Mesodermal cell (in vitro differentiated cells): ENCODE measurements around the gene CNTF.

Source experiments
- H3K27ac ChIP-seq: 2 replicates; pipeline ENCODE4 v1.7.0; 2013; ENCODE audit warnings: mild to moderate bottlenecking, low read depth, low read length, moderate library complexity; ENCODE audit not compliant: severe bottlenecking
- H3K36me3 ChIP-seq: 2 replicates; pipeline ENCODE4 v1.7.1; 2013; ENCODE audit warnings: mild to moderate bottlenecking, low read length, moderate library complexity; ENCODE audit not compliant: control insufficient read depth, insufficient read depth
- H3K4me1 ChIP-seq: one replicate; pipeline ENCODE4 v1.7.1; 2013; ENCODE audit warnings: mild to moderate bottlenecking, low read length; ENCODE audit not compliant: insufficient read depth, control insufficient read depth, poor library complexity, severe bottlenecking
- H3K4me3 ChIP-seq: 2 replicates; pipeline ENCODE4 v1.7.0; 2013; ENCODE audit warnings: low read length, control low read depth, mild to moderate bottlenecking; ENCODE audit not compliant: insufficient read depth, poor library complexity, severe bottlenecking; ENCODE audit errors: extremely low read depth
- H3K9me3 ChIP-seq: 2 replicates; pipeline ENCODE4 v1.7.1; 2013; ENCODE audit warnings: mild to moderate bottlenecking, low read length, moderate library complexity; ENCODE audit not compliant: control insufficient read depth
- WGBS, 2 experiments: methylation state at CpG; one replicate each; pipeline ENCODE4 v1.1.5; 2013; ENCODE audit warnings: missing lambda C conversion rate in 2 of 2; ENCODE audit not compliant: insufficient coverage in 2 of 2; 5-methylcytosine and 5-hydroxymethylcytosine counted together

The CNTF gene

GRCh38 chr11:58606930-58607714 is 15.3 kb upstream of the CNTF start:
- WGBS, 2 experiments: no CpG with 5 or more reads among the region's 4 CpGs
- Histone ChIP-seq H3K4me3 (no peak overlapping the region), H3K4me1 (no peaks in the 10 kb centered on the region), H3K36me3 (peaks cover 21% of the 10 kb centered on the region), H3K27ac (no peak overlapping the region), H3K9me3 (no peaks in the 10 kb centered on the region)

- Histone ChIP-seq H3K36me3 (peaks cover 29% of the 10 kb centered on the region), H3K4me1 (no peaks in the 10 kb centered on the region), H3K27ac (no peak overlapping the region), H3K4me3 (no peak overlapping the region), H3K9me3 (no peaks in the 10 kb centered on the region)
- WGBS, 2 experiments: 91% methylated on average over 2 of the region's 5 CpGs; no CpG with 5 or more reads in 1 of the 2 experiments
Measured at GRCh38 chr11:58608331-58608730, 14.1 kb upstream of the CNTF start.

- Histone ChIP-seq H3K4me1 (no peaks in the 10 kb centered on the region), H3K9me3 (no peaks in the 10 kb centered on the region), H3K36me3 (peaks cover 41% of the 10 kb centered on the region), H3K4me3 (no peak overlapping the region), H3K27ac (no peak overlapping the region)
- 90 to 96% methylated on average over 7 of the region's 8 CpGs for WGBS, 2 experiments
Measured at GRCh38 chr11:58609723-58610122, 12.7 kb upstream of the CNTF start.

GRCh38 chr11:58613228-58613627 is 9.2 kb upstream of the CNTF start:
- no peaks in the 10 kb centered on the region for H3K4me1 ChIP-seq
- H3K4me3 ChIP-seq: no peak overlapping the region
- no peaks in the 10 kb centered on the region for H3K9me3 ChIP-seq
- no peak overlapping the region for H3K27ac ChIP-seq
- peaks cover 73% of the 10 kb centered on the region for H3K36me3 ChIP-seq
- no CpG with 5 or more reads among the region's 2 CpGs for WGBS, 2 experiments

- 100% methylated on average over 1 of the region's 1 CpG; no CpG with 5 or more reads in 1 of the 2 experiments for WGBS, 2 experiments
- Histone ChIP-seq H3K4me1 (no peaks in the 10 kb centered on the region), H3K36me3 (peaks cover 84% of the 10 kb centered on the region), H3K4me3 (no peak overlapping the region), H3K9me3 (no peaks in the 10 kb centered on the region), H3K27ac (no peak overlapping the region)
Measured at GRCh38 chr11:58615559-58615958, 6.9 kb upstream of the CNTF start.

- Histone ChIP-seq H3K4me3 (no peak overlapping the region), H3K36me3 (peaks cover 80% of the 10 kb centered on the region), H3K27ac (no peak overlapping the region), H3K9me3 (no peaks in the 10 kb centered on the region), H3K4me1 (no peaks in the 10 kb centered on the region)
- 100% methylated on average over 3 of the region's 4 CpGs; no CpG with 5 or more reads in 1 of the 2 experiments for WGBS, 2 experiments
Measured at GRCh38 chr11:58616594-58616993, 5.9 kb upstream of the CNTF start.

- H3K27ac ChIP-seq: no peak overlapping the region
- H3K36me3 ChIP-seq: peaks cover 78% of the 10 kb centered on the region
Measured at GRCh38 chr11:58617976-58618557, 4.4 kb upstream of the CNTF start.

GRCh38 chr11:58621586-58622262 is 741 bp upstream of the CNTF start:
- peaks cover 13% of the 10 kb centered on the region for H3K4me1 ChIP-seq
- no peaks in the 10 kb centered on the region for H3K9me3 ChIP-seq
- no peak overlapping the region for H3K4me3 ChIP-seq
- peaks cover 70% of the 10 kb centered on the region for H3K36me3 ChIP-seq
- 100% methylated on average over 1 of the region's 4 CpGs; no CpG with 5 or more reads in 1 of the 2 experiments for WGBS, 2 experiments
- H3K27ac ChIP-seq: no peak overlapping the region

More at GRCh38 chr11:58617976-58618557, 4.4 kb upstream of the CNTF start:
- no peaks in the 10 kb centered on the region for H3K4me1 ChIP-seq
- H3K4me3 ChIP-seq: no peak overlapping the region
- H3K9me3 ChIP-seq: no peaks in the 10 kb centered on the region
- 94 to 100% methylated on average over 3 to 4 of the region's 4 CpGs for WGBS, 2 experiments

GRCh38 chr11:58625086-58625485 is 2.6 kb downstream of the CNTF start:
- H3K4me1 ChIP-seq: peaks cover 26% of the 10 kb centered on the region
- peaks cover 42% of the 10 kb centered on the region for H3K36me3 ChIP-seq
- WGBS, 2 experiments: 93 to 96% methylated on average over 3 of the region's 4 CpGs
- H3K4me3 ChIP-seq: no peak overlapping the region
- no peak overlapping the region for H3K27ac ChIP-seq
- no peaks in the 10 kb centered on the region for H3K9me3 ChIP-seq

GRCh38 chr11:58625826-58626460 is 3.5 kb downstream of the CNTF start:
- peaks cover 38% of the 10 kb centered on the region for H3K36me3 ChIP-seq
- no peaks in the 10 kb centered on the region for H3K9me3 ChIP-seq
- peaks cover 26% of the 10 kb centered on the region for H3K4me1 ChIP-seq
- WGBS, 2 experiments: 100% methylated on average over 1 to 2 of the region's 4 CpGs
- H3K4me3 ChIP-seq: no peak overlapping the region
- no peak overlapping the region for H3K27ac ChIP-seq
